Loucy (cell line): Measurements from ENCODE around the gene MYRIP.

Source experiments
- H2AFZ ChIP-seq: fragments of 200-600 bp; sonication (generic); 2 replicates; pipeline ENCODE4 v1.6.0; 2016; ENCODE audit warnings: antibody characterized with exemption, mild to moderate bottlenecking, low read length, moderate library complexity
- H3F3A ChIP-seq: fragments of 200-600 bp; 2 replicates; pipeline ENCODE4 v1.6.0; 2016; ENCODE audit warnings: antibody characterized with exemption, low read depth, mild to moderate bottlenecking
- H3K27me3 ChIP-seq: fragments of 200-600 bp; sonication (generic); 2 replicates; pipeline ENCODE4 v1.6.1; 2014; ENCODE audit warnings: low read length, mild to moderate bottlenecking; ENCODE audit not compliant: insufficient read depth, poor library complexity, severe bottlenecking
- H3K36me3 ChIP-seq: fragments of 200-600 bp; sonication (generic); 2 replicates; pipeline ENCODE4 v1.6.1; 2016; ENCODE audit warnings: low read length; ENCODE audit not compliant: insufficient read depth
- H3K4me1 ChIP-seq: fragments of 200-600 bp; sonication (generic); 2 replicates; pipeline ENCODE4 v1.5.1; 2014; ENCODE audit warnings: low read length, mild to moderate bottlenecking; ENCODE audit not compliant: insufficient read depth, poor library complexity, severe bottlenecking
- H3K4me2 ChIP-seq: fragments of 200-600 bp; sonication (generic); 2 replicates; pipeline ENCODE4 v1.6.0; 2014; ENCODE audit warnings: antibody characterized with exemption, low read length, low read depth, mild to moderate bottlenecking; ENCODE audit not compliant: poor library complexity, severe bottlenecking
- H3K4me3 ChIP-seq: fragments of 200-600 bp; sonication (generic); 2 replicates; pipeline ENCODE4 v1.5.1; 2014; ENCODE audit warnings: low read length, mild to moderate bottlenecking, mixed read lengths; ENCODE audit not compliant: poor library complexity, severe bottlenecking
- H3K79me2 ChIP-seq: fragments of 200-600 bp; sonication (generic); 2 replicates; pipeline ENCODE4 v1.6.1; 2014; ENCODE audit warnings: low read length; ENCODE audit not compliant: insufficient read depth
- H3K9ac ChIP-seq: fragments of 200-600 bp; sonication (generic); 2 replicates; pipeline ENCODE4 v1.6.0; 2014; ENCODE audit warnings: mild to moderate bottlenecking, low read depth, low read length, moderate library complexity; ENCODE audit not compliant: poor library complexity, severe bottlenecking
- H3K9me2 ChIP-seq: fragments of 200-600 bp; sonication (generic); replicated peaks from 2 replicates; pipeline ENCODE4 v1.6.1; 2016; ENCODE audit warnings: low read depth, low read length, mixed read lengths
- H3K9me3 ChIP-seq: fragments of 200-600 bp; sonication (generic); 2 replicates; pipeline ENCODE4 v1.6.1; 2014; ENCODE audit warnings: mild to moderate bottlenecking, antibody characterized with exemption, low read length, low read depth; ENCODE audit not compliant: insufficient read depth
- H4K20me1 ChIP-seq: fragments of 200-600 bp; sonication (generic); 2 replicates; pipeline ENCODE4 v1.6.0; 2014; ENCODE audit warnings: antibody characterized with exemption, low read length, mild to moderate bottlenecking; ENCODE audit not compliant: insufficient read depth, poor library complexity, severe bottlenecking
- EZH2phosphoT487 ChIP-seq: fragments of 200-600 bp; IDR thresholded peaks from 2 replicates; pipeline ENCODE4 v1.6.1; 2018; ENCODE audit warnings: antibody characterized with exemption, mild to moderate bottlenecking, moderate library complexity, borderline replicate concordance
- TF ChIP-seq, protein P1 (sequence below): fragments of 200-600 bp; sonication (generic); conservative IDR thresholded peaks from 2 replicates; pipeline ENCODE4 v1.5.1; 2014; ENCODE audit warnings: mild to moderate bottlenecking, antibody characterized with exemption, low read length

MYRIP gene

DNA sequence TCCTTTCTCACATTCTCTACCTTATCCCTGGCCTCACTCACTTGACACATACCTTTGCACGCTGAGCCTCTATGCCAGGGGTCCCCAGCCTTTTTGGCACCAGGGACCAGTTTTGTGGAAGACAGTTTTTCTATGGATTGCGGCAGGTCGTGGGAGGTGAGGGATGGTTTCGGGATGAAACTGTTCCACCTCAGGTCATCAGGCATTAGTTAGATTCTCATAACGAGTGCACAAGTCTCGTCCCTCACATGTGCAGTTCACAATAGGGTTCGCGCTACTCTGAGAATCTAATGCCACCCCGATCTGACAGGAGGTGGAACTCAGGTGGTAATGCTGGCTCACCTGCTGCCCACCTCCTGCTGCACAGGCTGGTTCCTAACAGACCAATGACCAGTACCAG is 387.6 kb downstream of the MYRIP start:
- no peak overlapping the region for H2AFZ ChIP-seq
- no peaks in the 10 kb centered on the region for H3F3A ChIP-seq
- no peak for TF ChIP-seq EZH2phosphoT487
- TF ChIP-seq, protein P1, sequence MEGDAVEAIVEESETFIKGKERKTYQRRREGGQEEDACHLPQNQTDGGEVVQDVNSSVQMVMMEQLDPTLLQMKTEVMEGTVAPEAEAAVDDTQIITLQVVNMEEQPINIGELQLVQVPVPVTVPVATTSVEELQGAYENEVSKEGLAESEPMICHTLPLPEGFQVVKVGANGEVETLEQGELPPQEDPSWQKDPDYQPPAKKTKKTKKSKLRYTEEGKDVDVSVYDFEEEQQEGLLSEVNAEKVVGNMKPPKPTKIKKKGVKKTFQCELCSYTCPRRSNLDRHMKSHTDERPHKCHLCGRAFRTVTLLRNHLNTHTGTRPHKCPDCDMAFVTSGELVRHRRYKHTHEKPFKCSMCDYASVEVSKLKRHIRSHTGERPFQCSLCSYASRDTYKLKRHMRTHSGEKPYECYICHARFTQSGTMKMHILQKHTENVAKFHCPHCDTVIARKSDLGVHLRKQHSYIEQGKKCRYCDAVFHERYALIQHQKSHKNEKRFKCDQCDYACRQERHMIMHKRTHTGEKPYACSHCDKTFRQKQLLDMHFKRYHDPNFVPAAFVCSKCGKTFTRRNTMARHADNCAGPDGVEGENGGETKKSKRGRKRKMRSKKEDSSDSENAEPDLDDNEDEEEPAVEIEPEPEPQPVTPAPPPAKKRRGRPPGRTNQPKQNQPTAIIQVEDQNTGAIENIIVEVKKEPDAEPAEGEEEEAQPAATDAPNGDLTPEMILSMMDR = no peak
- no peak overlapping the region for H3K9ac ChIP-seq
- H3K4me1 ChIP-seq = no peaks in the 10 kb centered on the region
- H3K27me3 ChIP-seq = no peaks in the 10 kb centered on the region
- no peaks in the 10 kb centered on the region for H3K9me3 ChIP-seq
- no peaks in the 10 kb centered on the region for H3K9me2 ChIP-seq
- no peaks in the 10 kb centered on the region for H3K79me2 ChIP-seq
- no peaks in the 10 kb centered on the region for H4K20me1 ChIP-seq
- no peaks in the 10 kb centered on the region for H3K36me3 ChIP-seq
- no peak overlapping the region for H3K4me3 ChIP-seq
- H3K4me2 ChIP-seq = no peak overlapping the region

- H2AFZ ChIP-seq = peak overlapping the region; percentile 77; the same call in 1 of the 2 replicates
- no peaks in the 10 kb centered on the region for H3K4me1 ChIP-seq
- no peaks in the 10 kb centered on the region for H3K36me3 ChIP-seq
- peak overlapping the region; percentile 15 for H3K4me3 ChIP-seq
- no peaks in the 10 kb centered on the region for H3K9me3 ChIP-seq
- TF ChIP-seq, protein P1 = no peak
- TF ChIP-seq EZH2phosphoT487 = no peak
- H3K9me2 ChIP-seq = no peaks in the 10 kb centered on the region
- no peak overlapping the region for H3K9ac ChIP-seq
- no peaks in the 10 kb centered on the region for H3K27me3 ChIP-seq
- no peaks in the 10 kb centered on the region for H3K79me2 ChIP-seq
- H3F3A ChIP-seq = no peaks in the 10 kb centered on the region
- no peaks in the 10 kb centered on the region for H4K20me1 ChIP-seq
- peak overlapping the region; percentile 44 for H3K4me2 ChIP-seq
Observed at GRCh38 chr3:40200692-40201316, 391.4 kb downstream of the MYRIP start.

GRCh38 chr3:40201770-40202169 is 392.4 kb downstream of the MYRIP start:
- Histone ChIP-seq H3K4me3 (no peak overlapping the region), H3K9me2 (no peaks in the 10 kb centered on the region), H3K27me3 (no peaks in the 10 kb centered on the region), H3K79me2 (no peaks in the 10 kb centered on the region), H3K9me3 (no peaks in the 10 kb centered on the region), H3K4me2 (no peak overlapping the region), H3F3A (no peaks in the 10 kb centered on the region), H4K20me1 (no peaks in the 10 kb centered on the region), H3K36me3 (no peaks in the 10 kb centered on the region), H3K4me1 (no peaks in the 10 kb centered on the region), H2AFZ (peak overlapping the region; percentile 55; the same call in 1 of the 2 replicates), H3K9ac (no peak overlapping the region)
- TF ChIP-seq, protein P1 = no peak
- TF ChIP-seq EZH2phosphoT487 = no peak
